ENCODE results near the gene DEFB126.

The DEFB126 gene

GRCh38 chr20:137668-138490 is 4.5 kb upstream of the DEFB126 start:
- peak; percentile 35 for TF ChIP-seq CTCF (conservative IDR thresholded peaks at IDR 0.05)
- H3K27ac ChIP-seq: no peak overlapping the region

- H3K27ac ChIP-seq: no peak overlapping the region
- TF ChIP-seq CTCF (conservative IDR thresholded peaks at IDR 0.05): no peak
Observed at GRCh38 chr20:145877-146276, 3.5 kb downstream of the DEFB126 start.

- no peak overlapping the region for H3K27ac ChIP-seq
- TF ChIP-seq CTCF (conservative IDR thresholded peaks at IDR 0.05): no peak
Observed at GRCh38 chr20:152131-152530, 9.7 kb downstream of the DEFB126 start.

GRCh38 chr20:157154-157553 is 14.8 kb downstream of the DEFB126 start, which contains the start of gene DEFB127:
DEFB127 (plus strand) TSS chr20:157454; CDS start chr20:157545, 91 bp downstream.
- no peak within 1 kb of the TSS for H3K27ac ChIP-seq
- no peak for TF ChIP-seq CTCF (conservative IDR thresholded peaks at IDR 0.05)

- TF ChIP-seq CTCF (conservative IDR thresholded peaks at IDR 0.05): no peak
- no peak overlapping the region for H3K27ac ChIP-seq
Observed at GRCh38 chr20:164618-165017, 22.2 kb downstream of the DEFB126 start.

- no peak for TF ChIP-seq CTCF (conservative IDR thresholded peaks at IDR 0.05)
- no peak overlapping the region for H3K27ac ChIP-seq
Observed at GRCh38 chr20:168876-169275, 26.5 kb downstream of the DEFB126 start.

- H3K27ac ChIP-seq: no peak overlapping the region
- no peak for TF ChIP-seq CTCF (conservative IDR thresholded peaks at IDR 0.05)
Observed at GRCh38 chr20:184288-184687, 41.9 kb downstream of the DEFB126 start.

All from VCaP (cell line).